ENCODE measurements around the gene VCAN. TPM values are rescaled to one million over a fixed set of nuclear protein-coding genes. Genes with fewer than 3 reads are reported as not detected.

VCAN gene
- total and polyA plus RNA-seq, 2 donors (not counting 1 experiment from before 2014, with no cell fraction given) = 2.0 TPM; not detected in 1

GRCh38 chr5:83523929-83524328 is 52.4 kb downstream of the VCAN start:
- Histone ChIP-seq H3K9me3 (ENCODE audit: control extremely low read depth in 1 of 3, control insufficient read depth in 2 of 3, insufficient read depth in 1 of 3, low read length in 2 of 3) (no peaks in the 10 kb centered on the region), H3K4me3 (ENCODE audit: control extremely low read depth in 1 of 5, extremely low read depth in 1 of 5, insufficient read depth in 1 of 5, low read depth in 2 of 5, low read length in 4 of 5) (no peak overlapping the region), H3K9ac (ENCODE audit: low read length) (no peak overlapping the region), H3K27me3 (replicated peaks in 1 of 4; ENCODE audit: control extremely low read depth in 1 of 4, control insufficient read depth in 3 of 4, insufficient read depth in 4 of 4, low read length in 3 of 4) (no peaks in the 10 kb centered on the region), H3K36me3 (replicated peaks in 1 of 2; ENCODE audit: control extremely low read depth in 1 of 2, control insufficient read depth in 1 of 2, extremely low read depth in 1 of 2, insufficient read depth in 2 of 2, low read length in 1 of 2) (no peaks in the 10 kb centered on the region), H3K27ac (ENCODE audit: low read length in 2 of 2) (no peak overlapping the region), H3K79me2 (ENCODE audit: control insufficient read depth, insufficient read depth, low read length) (no peaks in the 10 kb centered on the region), H3K4me1 (ENCODE audit: control insufficient read depth in 2 of 2, insufficient read depth in 2 of 2, low read length in 2 of 2) (no peaks in the 10 kb centered on the region), H3K4me2 (replicated peaks; ENCODE audit: low read depth, low read length, poor library complexity, severe bottlenecking) (no peak overlapping the region), H4K20me1 (ENCODE audit: control insufficient read depth, insufficient read depth, low read length, poor library complexity, severe bottlenecking) (no peaks in the 10 kb centered on the region), H2AFZ (ENCODE audit: insufficient read depth, low read depth, low read length, poor library complexity, severe bottlenecking) (no peak overlapping the region)
- DNase-seq = no peak
- Mint-ChIP-seq H3K27me3 (no peaks in the 10 kb centered on the region), H3K4me3 (no peak overlapping the region), H3K4me1 (no peaks in the 10 kb centered on the region), H3K9me3 (ENCODE audit: insufficient read depth) (no peaks in the 10 kb centered on the region), H3K27ac (no peak overlapping the region)
- POLR2A ChIA-PET = no interaction called here
- ATAC-seq (ENCODE audit: low read depth) = no peak
- intact Hi-C loops (cut with micrococcal nuclease) = no loop called here
- CTCF ChIA-PET = no interaction called here
- no CpG with 5 or more reads among the region's 1 CpG for WGBS (ENCODE audit: insufficient coverage)
- TF ChIP-seq CTCF (IDR thresholded peaks at IDR 0.05) = no peak
- no peak for TF ChIP-seq EZH2 (IDR thresholded peaks at IDR 0.05; ENCODE audit: borderline replicate concordance, insufficient read depth, low read depth, low read length, poor library complexity, severe bottlenecking)

- DNase-seq (no peak), ATAC-seq (ENCODE audit: low read depth) (no peak)
- no peaks in the 10 kb centered on the region for H3K4me1 Mint-ChIP-seq
- Histone ChIP-seq H3K27ac (ENCODE audit: low read length in 2 of 2) (no peak overlapping the region), H2AFZ (ENCODE audit: insufficient read depth, low read depth, low read length, poor library complexity, severe bottlenecking) (no peak overlapping the region), H3K9ac (ENCODE audit: low read length) (no peak overlapping the region), H3K27me3 (replicated peaks in 1 of 4; ENCODE audit: control extremely low read depth in 1 of 4, control insufficient read depth in 3 of 4, insufficient read depth in 4 of 4, low read length in 3 of 4) (no peaks in the 10 kb centered on the region), H3K36me3 (replicated peaks in 1 of 2; ENCODE audit: control extremely low read depth in 1 of 2, control insufficient read depth in 1 of 2, extremely low read depth in 1 of 2, insufficient read depth in 2 of 2, low read length in 1 of 2) (no peaks in the 10 kb centered on the region), H3K9me3 (ENCODE audit: control extremely low read depth in 1 of 3, control insufficient read depth in 2 of 3, insufficient read depth in 1 of 3, low read length in 2 of 3) (no peaks in the 10 kb centered on the region), H3K4me3 (ENCODE audit: control extremely low read depth in 1 of 5, extremely low read depth in 1 of 5, insufficient read depth in 1 of 5, low read depth in 2 of 5, low read length in 4 of 5) (no peak overlapping the region), H3K4me1 (ENCODE audit: control insufficient read depth in 2 of 2, insufficient read depth in 2 of 2, low read length in 2 of 2) (no peaks in the 10 kb centered on the region), H3K4me2 (replicated peaks; ENCODE audit: low read depth, low read length, poor library complexity, severe bottlenecking) (no peak overlapping the region), H3K79me2 (ENCODE audit: control insufficient read depth, insufficient read depth, low read length) (no peaks in the 10 kb centered on the region), H4K20me1 (ENCODE audit: control insufficient read depth, insufficient read depth, low read length, poor library complexity, severe bottlenecking) (no peaks in the 10 kb centered on the region)
- H3K27me3 Mint-ChIP-seq = no peaks in the 10 kb centered on the region
- no peak overlapping the region for H3K4me3 Mint-ChIP-seq
- no peak overlapping the region for H3K27ac Mint-ChIP-seq
- WGBS (ENCODE audit: insufficient coverage) = no CpG with 5 or more reads among the region's 2 CpGs
- intact Hi-C loops (cut with micrococcal nuclease) = no loop called here
- POLR2A ChIA-PET = no interaction called here
- CTCF ChIA-PET = no interaction called here
- H3K9me3 Mint-ChIP-seq (ENCODE audit: insufficient read depth) = no peaks in the 10 kb centered on the region
- no peak for TF ChIP-seq CTCF (IDR thresholded peaks at IDR 0.05)
- TF ChIP-seq EZH2 (IDR thresholded peaks at IDR 0.05; ENCODE audit: borderline replicate concordance, insufficient read depth, low read depth, low read length, poor library complexity, severe bottlenecking) = no peak
Observed at GRCh38 chr5:83524345-83524744, 52.8 kb downstream of the VCAN start.

Measured in B cell (primary cell).